Measurements from ENCODE around the gene FBXO28. TPM values are rescaled to one million over a fixed set of nuclear protein-coding genes. Genes with fewer than 3 reads are reported as not detected.
A peak's percentile ranks its signal among the peaks of the same experiment; 100 is the strongest.

The FBXO28 gene
- total RNA-seq, 1 donor from 2014 or later, result 30.4 TPM

DNA sequence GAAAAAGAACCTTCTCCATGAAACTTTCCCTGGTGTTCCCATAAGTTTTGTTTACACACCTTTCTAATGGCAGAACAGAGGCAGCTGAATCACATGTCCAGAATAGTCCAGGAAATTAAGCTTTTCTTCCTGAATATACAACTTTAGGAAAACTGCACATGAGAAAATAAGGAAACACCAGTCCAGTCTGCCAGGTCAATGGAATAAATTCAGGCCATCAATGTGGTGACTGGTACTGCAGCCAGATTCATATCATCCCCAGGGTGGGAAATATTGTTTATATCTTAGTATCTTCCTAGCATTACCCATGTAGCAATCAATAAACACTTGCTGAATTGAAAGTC lies 6.7 kb upstream of the FBXO28 start:
- ChIA-PET CTCF (interaction anchor here (0.6 to 1.8 kb wide), 4 partner anchors 9 to 355 kb away, joined by 3 to 4 read pairs (median 3); no protein-coding TSS in a partner anchor), POLR2A (interaction anchor here (0.5 kb wide), 1 partner anchor 65 kb away, joined by 3 read pairs; no protein-coding TSS in a partner anchor)
- Mint-ChIP-seq H3K4me3 (no peak overlapping the region), H3K27ac (no peak overlapping the region), H3K9me3 (no peaks in the 10 kb centered on the region), H3K27me3 (peaks cover 11% of the 10 kb centered on the region), H3K4me1 (peaks cover 4% of the 10 kb centered on the region), H3K36me3 (ENCODE audit: low read depth) (no peaks in the 10 kb centered on the region)
- no peak for DNase-seq
- TF ChIP-seq, protein P1, sequence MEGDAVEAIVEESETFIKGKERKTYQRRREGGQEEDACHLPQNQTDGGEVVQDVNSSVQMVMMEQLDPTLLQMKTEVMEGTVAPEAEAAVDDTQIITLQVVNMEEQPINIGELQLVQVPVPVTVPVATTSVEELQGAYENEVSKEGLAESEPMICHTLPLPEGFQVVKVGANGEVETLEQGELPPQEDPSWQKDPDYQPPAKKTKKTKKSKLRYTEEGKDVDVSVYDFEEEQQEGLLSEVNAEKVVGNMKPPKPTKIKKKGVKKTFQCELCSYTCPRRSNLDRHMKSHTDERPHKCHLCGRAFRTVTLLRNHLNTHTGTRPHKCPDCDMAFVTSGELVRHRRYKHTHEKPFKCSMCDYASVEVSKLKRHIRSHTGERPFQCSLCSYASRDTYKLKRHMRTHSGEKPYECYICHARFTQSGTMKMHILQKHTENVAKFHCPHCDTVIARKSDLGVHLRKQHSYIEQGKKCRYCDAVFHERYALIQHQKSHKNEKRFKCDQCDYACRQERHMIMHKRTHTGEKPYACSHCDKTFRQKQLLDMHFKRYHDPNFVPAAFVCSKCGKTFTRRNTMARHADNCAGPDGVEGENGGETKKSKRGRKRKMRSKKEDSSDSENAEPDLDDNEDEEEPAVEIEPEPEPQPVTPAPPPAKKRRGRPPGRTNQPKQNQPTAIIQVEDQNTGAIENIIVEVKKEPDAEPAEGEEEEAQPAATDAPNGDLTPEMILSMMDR (IDR thresholded peaks at IDR 0.05), result no peak
- intact Hi-C loops (cut with micrococcal nuclease), result no loop called here
- ATAC-seq (ENCODE audit: low read depth), result no peak

DNA sequence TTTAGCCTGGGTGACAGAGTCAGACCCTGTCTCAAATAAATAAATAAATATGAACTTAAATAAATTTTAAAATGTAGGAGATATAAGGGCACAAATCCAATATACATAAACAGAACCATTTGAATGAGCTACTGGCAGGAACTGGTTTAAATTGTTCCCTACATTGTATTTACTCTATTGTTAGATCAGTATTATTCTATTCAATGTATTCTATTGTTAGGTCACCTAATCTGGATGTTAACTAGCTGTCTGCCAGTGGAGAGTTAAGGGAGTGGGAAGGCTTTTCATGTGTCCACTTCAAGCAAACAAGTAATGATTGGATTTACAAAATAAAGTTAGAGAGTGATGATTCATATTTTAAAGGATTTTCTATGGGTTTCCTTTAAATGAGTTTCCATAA lies 4.9 kb upstream of the FBXO28 start:
- POLR2A ChIA-PET, result no interaction called here
- H3K9me3 Mint-ChIP-seq, result no peaks in the 10 kb centered on the region

DNA sequence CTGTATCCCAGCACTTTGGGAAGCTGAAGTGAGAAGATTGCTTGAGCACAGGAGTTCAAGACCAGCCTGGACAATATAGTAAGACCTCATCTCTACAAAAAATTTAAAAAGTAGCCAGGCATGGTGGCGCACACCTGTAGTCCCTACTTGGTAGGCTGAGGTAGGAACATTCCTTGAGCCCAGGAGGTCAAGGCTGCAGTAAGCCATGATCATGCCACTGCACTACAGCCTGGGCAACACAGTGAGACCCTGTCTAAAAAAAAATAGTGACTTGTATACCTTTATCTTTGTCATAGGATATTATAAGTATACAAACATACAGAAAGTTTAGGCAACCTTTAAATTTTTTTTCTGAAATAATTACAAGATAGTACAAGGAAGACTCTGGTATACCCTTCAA lies 3.9 kb upstream of the FBXO28 start:
- H3K4me1 Mint-ChIP-seq, result peaks cover 16% of the 10 kb centered on the region
- H3K27me3 Mint-ChIP-seq, result peaks cover 11% of the 10 kb centered on the region
- no peak overlapping the region for H3K4me3 Mint-ChIP-seq
- TF ChIP-seq, protein P1 (IDR thresholded peaks at IDR 0.05), result no peak
- CTCF ChIA-PET, result no interaction called here
- POLR2A ChIA-PET, result no interaction called here
- H3K36me3 Mint-ChIP-seq (ENCODE audit: low read depth), result peaks cover 1% of the 10 kb centered on the region
- DNase-seq (no peak), ATAC-seq (ENCODE audit: low read depth) (no peak)
- H3K27ac Mint-ChIP-seq, result no peak overlapping the region
- H3K9me3 Mint-ChIP-seq, result no peaks in the 10 kb centered on the region
- intact Hi-C loops (cut with micrococcal nuclease), result loop anchor here (5.0 to 10.0 kb wide), 2 partner anchors 115 to 298 kb away; no protein-coding TSS in a partner anchor

More for the DNA sequence above, 4.9 kb upstream of the FBXO28 start:
- Mint-ChIP-seq H3K36me3 (ENCODE audit: low read depth) (peaks cover 1% of the 10 kb centered on the region), H3K4me1 (peaks cover 11% of the 10 kb centered on the region), H3K27me3 (peaks cover 11% of the 10 kb centered on the region), H3K27ac (no peak overlapping the region), H3K4me3 (no peak overlapping the region)
- intact Hi-C loops (cut with micrococcal nuclease), result no loop called here
- ATAC-seq (ENCODE audit: low read depth), result no peak
- CTCF ChIA-PET, result interaction anchor here (1.0 kb wide), 1 partner anchor 12 kb away, joined by 3 read pairs; no protein-coding TSS in a partner anchor
- DNase-seq, result no peak
- TF ChIP-seq, protein P1 (IDR thresholded peaks at IDR 0.05), result no peak

DNA sequence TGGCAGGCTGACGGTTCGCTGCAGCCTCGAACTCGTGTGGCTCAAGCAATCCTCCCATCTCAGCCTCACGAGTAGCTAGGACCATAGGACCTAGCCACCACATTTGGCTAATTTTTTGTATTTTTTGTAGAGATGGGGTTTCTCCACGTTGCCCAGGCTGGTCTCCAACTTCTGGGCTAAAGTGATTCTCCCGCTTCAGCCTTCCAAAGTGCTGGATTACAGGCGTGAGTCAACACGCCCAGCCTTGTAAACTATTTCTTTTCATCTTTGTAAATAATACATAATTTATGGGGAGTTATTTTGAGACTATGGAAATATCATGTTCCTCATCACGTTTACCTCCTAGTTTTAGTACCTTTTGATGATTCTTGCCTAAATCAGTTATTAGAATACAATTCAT lies 906 bp upstream of the FBXO28 start:
- ATAC-seq (ENCODE audit: low read depth) (no peak), DNase-seq (no peak)
- no peaks in the 10 kb centered on the region for H3K9me3 Mint-ChIP-seq
- TF ChIP-seq, protein P1 (IDR thresholded peaks at IDR 0.05), result no peak
- ChIA-PET CTCF (no interaction called here), POLR2A (interaction anchor here (0.7 to 1.3 kb wide), 3 partner anchors 121 to 1665 kb away, joined by 3 to 5 read pairs (median 3); no protein-coding TSS in a partner anchor)
- peaks cover 28% of the 10 kb centered on the region for H3K4me1 Mint-ChIP-seq
- intact Hi-C loops (cut with micrococcal nuclease), result loop anchor here (5.0 to 10.0 kb wide), 2 partner anchors 118 to 301 kb away; no protein-coding TSS in a partner anchor
- no peak overlapping the region for H3K4me3 Mint-ChIP-seq
- H3K36me3 Mint-ChIP-seq (ENCODE audit: low read depth), result peaks cover 5% of the 10 kb centered on the region
- peak overlapping the region; percentile 94 for H3K27ac Mint-ChIP-seq
- peaks cover 7% of the 10 kb centered on the region for H3K27me3 Mint-ChIP-seq

DNA sequence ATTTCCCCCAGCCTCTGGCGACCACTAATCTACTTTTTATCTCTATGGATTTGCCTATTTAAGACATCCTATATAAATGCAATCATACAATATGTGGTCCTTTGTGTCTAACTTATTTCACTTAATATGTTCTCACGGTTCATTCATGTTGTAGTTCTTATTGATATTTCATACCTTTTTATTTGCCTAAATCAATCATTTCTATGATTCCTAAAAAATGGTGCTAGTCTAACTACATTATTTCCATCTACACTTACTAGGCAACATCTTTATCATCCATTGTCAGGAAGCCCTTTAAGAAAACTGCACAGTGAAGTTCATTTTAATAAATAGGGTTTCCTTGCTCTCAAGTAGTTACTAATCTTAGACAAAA lies 380 bp upstream of the FBXO28 start:
- Mint-ChIP-seq H3K9me3 (no peaks in the 10 kb centered on the region), H3K27me3 (peaks cover 4% of the 10 kb centered on the region), H3K4me1 (peaks cover 28% of the 10 kb centered on the region), H3K27ac (peak overlapping the region; percentile 94), H3K4me3 (peak overlapping the region; percentile 92), H3K36me3 (ENCODE audit: low read depth) (peaks cover 6% of the 10 kb centered on the region)
- TF ChIP-seq, protein P1 (IDR thresholded peaks at IDR 0.05), result no peak
- ATAC-seq (ENCODE audit: low read depth) (no peak), DNase-seq (no peak)
- intact Hi-C loops (cut with micrococcal nuclease), result loop anchor here (5.0 to 10.0 kb wide), 2 partner anchors 119 to 301 kb away; no protein-coding TSS in a partner anchor
- ChIA-PET CTCF (interaction anchor here (0.7 to 4.5 kb wide), 3 partner anchors 132 to 220 kb away, joined by 3 to 55 read pairs (median 3); partner anchors contain the start of gene NVL), POLR2A (interaction anchor here (0.7 to 1.3 kb wide), 4 partner anchors 69 to 217 kb away, joined by 3 to 9 read pairs (median 7); partner anchors contain the start of genes DEGS1 and NVL)

Data from activated B cell treated with CpG ODN at 0.5 μM for 24 hours (primary cell).